ENCODE data around the gene NUTM1.
A peak's percentile ranks its signal among the peaks of the same experiment; 100 is the strongest.

Gene NUTM1

GRCh38 chr15:34342737-34343575 lies at the start of gene NUTM1, which contains the start of gene NOP10:
Gene NUTM1, plus strand, starts transcription at chr15:34343315. Its CDS starts 382 bp downstream, at chr15:34343697.
Gene NOP10, minus strand, starts transcription at chr15:34343136. Its CDS starts 63 bp downstream, at chr15:34343073.
- peak; percentile 77 for DNase-seq (ENCODE audit: low spot score)
- in situ Hi-C loops (cut with MboI; ENCODE audit: low pct_unique_long_range_greater_than_20kb, low sequenced_read_pairs, unreplicated experiment) = loop anchor here (25.0 kb wide), 1 partner anchor 256 kb away; no protein-coding TSS in a partner anchor
- TF ChIP-seq, protein P1, sequence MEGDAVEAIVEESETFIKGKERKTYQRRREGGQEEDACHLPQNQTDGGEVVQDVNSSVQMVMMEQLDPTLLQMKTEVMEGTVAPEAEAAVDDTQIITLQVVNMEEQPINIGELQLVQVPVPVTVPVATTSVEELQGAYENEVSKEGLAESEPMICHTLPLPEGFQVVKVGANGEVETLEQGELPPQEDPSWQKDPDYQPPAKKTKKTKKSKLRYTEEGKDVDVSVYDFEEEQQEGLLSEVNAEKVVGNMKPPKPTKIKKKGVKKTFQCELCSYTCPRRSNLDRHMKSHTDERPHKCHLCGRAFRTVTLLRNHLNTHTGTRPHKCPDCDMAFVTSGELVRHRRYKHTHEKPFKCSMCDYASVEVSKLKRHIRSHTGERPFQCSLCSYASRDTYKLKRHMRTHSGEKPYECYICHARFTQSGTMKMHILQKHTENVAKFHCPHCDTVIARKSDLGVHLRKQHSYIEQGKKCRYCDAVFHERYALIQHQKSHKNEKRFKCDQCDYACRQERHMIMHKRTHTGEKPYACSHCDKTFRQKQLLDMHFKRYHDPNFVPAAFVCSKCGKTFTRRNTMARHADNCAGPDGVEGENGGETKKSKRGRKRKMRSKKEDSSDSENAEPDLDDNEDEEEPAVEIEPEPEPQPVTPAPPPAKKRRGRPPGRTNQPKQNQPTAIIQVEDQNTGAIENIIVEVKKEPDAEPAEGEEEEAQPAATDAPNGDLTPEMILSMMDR (IDR thresholded peaks at IDR 0.05; ENCODE audit: extremely low read depth, insufficient read depth, missing control alignments) = peak; percentile 90

- in situ Hi-C loops (cut with MboI; ENCODE audit: low pct_unique_long_range_greater_than_20kb, low sequenced_read_pairs, unreplicated experiment) = no loop called here
- TF ChIP-seq, protein P1 (IDR thresholded peaks at IDR 0.05; ENCODE audit: extremely low read depth, insufficient read depth, missing control alignments) = no peak
- no peak for DNase-seq (ENCODE audit: low spot score)
These were observed 46.1 kb upstream of the NUTM1 start for GRCh38 chr15:34297059-34297458.

DNA sequence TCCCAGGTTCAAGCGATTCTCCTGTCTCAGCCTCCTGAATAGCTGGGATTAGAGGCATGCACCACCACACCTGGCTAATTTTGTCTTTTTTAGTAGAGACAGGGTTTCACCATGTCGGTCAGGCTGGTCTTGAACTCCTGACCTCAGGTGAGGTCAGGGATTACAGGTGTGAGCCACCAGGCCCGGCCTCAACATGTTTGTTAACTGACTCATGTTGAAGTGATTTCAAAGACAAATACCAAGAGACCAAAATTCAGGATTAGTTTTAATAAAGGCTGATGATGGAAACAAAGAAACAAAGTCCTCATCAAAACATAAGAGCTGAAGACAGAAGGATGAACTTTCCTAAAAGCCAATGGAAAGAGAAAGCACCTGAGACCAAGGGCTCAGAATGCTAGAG lies 42.1 kb upstream of the NUTM1 start:
- TF ChIP-seq, protein P1 (IDR thresholded peaks at IDR 0.05; ENCODE audit: extremely low read depth, insufficient read depth, missing control alignments) = no peak
- no peak for DNase-seq (ENCODE audit: low spot score)
- in situ Hi-C loops (cut with MboI; ENCODE audit: low pct_unique_long_range_greater_than_20kb, low sequenced_read_pairs, unreplicated experiment) = loop anchor here (10.0 kb wide), 1 partner anchor 46 kb away; no protein-coding TSS in a partner anchor

GRCh38 chr15:34304613-34305012 lies 38.5 kb upstream of the NUTM1 start:
- in situ Hi-C loops (cut with MboI; ENCODE audit: low pct_unique_long_range_greater_than_20kb, low sequenced_read_pairs, unreplicated experiment) = loop anchor here (10.0 kb wide), 1 partner anchor 50 kb away; no protein-coding TSS in a partner anchor
- TF ChIP-seq, protein P1 (IDR thresholded peaks at IDR 0.05; ENCODE audit: extremely low read depth, insufficient read depth, missing control alignments) = no peak
- DNase-seq (ENCODE audit: low spot score) = no peak

DNA sequence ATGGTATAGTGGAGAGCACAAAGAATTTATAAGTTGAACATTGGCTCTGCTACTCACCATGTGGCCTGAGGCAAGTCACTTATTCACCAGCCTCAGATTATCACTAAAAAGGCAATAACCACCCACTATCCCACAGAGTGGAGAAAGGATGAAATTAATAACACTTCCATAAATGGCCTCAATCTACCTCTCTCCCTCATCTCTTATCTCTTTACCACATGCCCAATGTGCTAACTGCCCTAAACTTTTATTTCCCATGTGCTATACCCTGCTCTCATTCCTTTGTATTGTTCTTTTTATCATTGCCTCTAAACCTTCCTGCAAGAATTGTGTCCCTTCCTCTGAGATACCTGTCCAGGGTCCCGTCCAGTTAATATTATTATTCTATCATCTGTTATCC lies 31.6 kb upstream of the NUTM1 start:
- in situ Hi-C loops (cut with MboI; ENCODE audit: low pct_unique_long_range_greater_than_20kb, low sequenced_read_pairs, unreplicated experiment) = no loop called here

More for the DNA sequence above, 31.6 kb upstream of the NUTM1 start:
- TF ChIP-seq, protein P1 (IDR thresholded peaks at IDR 0.05; ENCODE audit: extremely low read depth, insufficient read depth, missing control alignments) = no peak
- no peak for DNase-seq (ENCODE audit: low spot score)
